ENCODE measurements around the gene SHTN1.

Gene SHTN1

DNA sequence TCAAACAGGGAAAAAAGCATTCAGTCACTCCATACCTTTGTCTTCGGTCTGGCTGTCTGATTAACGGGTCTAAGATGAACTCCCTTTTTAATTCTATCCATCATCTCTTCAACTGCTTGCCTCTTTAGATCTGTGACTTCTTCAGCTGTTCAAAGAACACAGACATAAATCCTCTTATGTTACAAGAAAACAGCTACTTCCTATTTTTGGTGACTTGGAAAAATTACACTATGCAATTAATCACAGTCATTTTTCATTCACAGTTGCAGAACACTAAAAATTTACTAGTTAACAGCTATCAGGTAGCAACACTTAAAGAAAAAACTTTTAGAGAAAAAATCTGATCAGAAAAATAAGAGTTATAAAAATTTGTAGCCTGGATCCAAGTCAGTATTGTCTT lies 89.6 kb downstream of the SHTN1 start:
- no peak for DNase-seq (ENCODE audit: low spot score)

DNA sequence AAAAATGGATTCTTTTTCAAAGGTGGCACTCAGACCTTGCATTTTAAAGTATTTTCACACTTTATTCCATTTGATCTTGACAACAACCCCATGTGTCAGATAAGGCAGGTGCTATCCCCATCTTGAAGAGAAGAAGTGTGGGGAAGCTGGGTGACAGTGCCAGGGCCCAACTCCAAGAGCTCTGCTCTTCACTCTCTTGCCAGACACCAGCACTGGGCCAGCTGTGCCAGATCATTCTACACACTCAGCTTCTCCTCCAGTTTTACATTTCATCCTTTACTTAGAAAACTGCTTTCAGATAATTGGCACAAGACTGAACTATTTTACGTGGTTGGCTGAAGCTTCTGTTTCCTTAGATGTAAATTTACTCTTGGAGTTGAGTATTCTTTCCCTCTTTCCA lies 91.3 kb downstream of the SHTN1 start:
- DNase-seq (ENCODE audit: low spot score) = no peak

DNA sequence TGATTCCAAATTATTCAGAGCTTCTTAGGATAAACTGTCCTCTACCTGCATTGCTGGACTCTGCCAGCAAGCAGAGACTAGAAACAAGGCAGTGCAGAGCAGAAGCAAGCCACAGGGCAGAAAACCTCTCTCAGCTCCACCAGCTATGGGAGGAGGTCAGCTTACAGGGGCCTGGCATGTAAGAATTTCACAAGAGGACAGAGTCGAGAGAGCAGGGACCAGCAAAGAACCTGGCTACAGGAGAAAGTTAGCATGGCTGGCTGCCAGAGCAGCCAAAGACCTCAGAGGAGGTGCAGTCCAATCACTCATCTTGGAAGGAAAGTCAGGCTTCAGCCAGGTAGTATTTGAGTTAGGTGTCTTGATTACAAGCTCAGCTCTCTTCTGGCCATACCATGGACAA lies 92.8 kb downstream of the SHTN1 start:
- no peak for DNase-seq (ENCODE audit: low spot score)

DNA sequence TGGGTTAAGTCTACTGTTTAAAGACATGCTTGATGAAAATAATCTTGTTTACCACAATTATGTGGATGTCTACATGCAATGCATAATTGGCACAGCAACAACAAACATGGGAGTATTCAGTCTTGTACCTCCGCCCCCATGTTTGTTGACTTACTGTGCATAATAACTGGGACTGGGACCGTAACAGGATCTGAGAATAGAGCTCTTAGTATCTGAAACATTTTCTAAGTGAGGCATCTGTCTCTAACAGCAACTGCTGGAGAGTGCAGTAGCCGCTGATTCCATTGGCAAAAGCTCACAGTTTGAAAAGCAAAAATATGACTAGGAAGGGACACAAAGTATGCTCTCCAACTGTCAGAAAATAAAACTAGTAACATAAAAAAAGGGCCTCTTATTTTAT lies 94.1 kb downstream of the SHTN1 start:
- DNase-seq (ENCODE audit: low spot score) = no peak

DNA sequence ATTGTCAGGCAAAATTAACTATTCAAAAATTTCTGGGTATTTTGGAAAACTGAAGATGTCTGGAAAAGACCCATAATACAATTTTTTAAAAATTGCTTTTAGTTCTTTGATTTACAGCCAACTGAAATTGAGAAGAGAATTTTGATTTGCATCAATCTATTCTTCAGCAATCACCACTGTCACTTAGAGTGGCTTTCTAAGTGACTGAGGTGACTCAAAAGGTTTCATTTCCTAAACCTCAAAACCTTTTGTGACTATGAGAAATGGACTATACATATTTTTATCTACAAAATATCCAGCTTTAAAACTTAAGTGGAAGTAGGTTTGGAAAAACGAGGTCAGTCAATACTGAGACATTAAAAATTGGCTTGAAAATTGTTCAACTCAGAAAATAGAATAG lies 95.7 kb downstream of the SHTN1 start:
- no peak for DNase-seq (ENCODE audit: low spot score)

DNA sequence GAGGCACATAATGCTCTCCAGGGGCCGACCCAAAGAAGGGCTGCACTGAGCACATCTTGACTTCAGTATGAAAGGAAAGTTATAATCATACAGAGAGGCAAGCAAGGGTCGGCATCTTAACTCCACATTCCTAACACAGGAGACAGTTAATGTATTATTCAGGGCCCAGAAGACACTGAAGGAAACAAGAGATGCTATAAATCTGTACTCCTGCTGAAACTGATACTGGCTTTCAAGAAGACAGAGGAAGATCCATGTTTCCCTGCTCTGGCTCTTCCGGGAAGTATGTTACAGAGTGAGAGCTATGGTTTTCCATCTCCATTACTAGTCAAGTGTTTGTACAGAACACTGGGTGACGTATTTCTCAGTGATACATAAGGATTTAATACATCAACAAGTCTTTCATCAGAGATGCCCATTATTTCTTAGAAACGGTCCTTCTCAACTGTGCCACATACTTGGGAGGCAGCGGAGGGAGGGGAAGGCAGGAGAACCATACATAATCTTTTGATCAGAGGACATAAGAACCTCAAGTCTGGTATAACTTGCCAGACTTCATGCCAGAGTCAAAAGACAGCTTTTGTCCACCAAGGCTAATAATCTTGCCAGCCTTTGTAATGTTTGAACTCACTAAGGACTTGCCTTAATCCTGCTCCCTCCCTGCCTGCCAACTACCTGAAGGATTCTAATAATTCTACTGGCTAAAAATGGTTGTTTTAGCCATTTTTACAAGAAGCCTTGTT lies 97.6 kb downstream of the SHTN1 start:
- DNase-seq (ENCODE audit: low spot score) = no peak

DNA sequence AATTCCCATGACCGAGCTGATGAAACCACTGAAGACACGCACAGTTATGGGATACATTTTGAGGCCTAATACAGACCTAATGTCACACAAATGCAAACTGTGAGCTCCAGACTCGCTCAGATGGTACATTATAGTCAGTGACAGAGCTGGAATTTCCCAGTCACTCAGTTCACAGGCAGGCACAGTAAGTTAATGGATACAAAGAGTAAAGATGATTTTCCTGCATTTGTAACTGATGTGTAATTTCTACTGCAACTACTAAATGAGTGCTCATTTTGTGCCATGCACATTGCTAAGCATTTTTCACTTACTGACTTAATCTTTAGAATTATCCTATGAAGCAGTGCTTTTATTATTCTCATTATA lies 99.2 kb downstream of the SHTN1 start:
- no peak for DNase-seq (ENCODE audit: low spot score)

DNA sequence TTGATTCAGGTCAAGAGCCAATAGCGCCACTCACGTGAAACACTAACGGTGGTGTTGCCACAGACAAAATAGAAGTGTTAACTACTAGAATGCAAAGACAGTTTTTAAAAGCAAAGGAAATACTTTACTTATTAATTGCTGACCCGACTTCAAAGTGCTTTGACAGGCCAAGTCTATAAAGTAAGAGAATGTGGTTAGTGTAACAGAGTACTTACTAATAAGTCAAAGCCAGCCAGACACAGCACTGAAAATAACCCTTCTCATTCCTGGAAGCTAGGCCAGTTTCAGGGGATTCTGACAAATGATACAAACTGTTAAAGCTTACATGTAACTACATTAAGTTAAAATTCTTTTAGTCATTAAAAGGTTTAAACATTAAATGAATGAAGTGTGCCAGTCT lies 105.4 kb downstream of the SHTN1 start:
- no peak for DNase-seq (ENCODE audit: low spot score)

DNA sequence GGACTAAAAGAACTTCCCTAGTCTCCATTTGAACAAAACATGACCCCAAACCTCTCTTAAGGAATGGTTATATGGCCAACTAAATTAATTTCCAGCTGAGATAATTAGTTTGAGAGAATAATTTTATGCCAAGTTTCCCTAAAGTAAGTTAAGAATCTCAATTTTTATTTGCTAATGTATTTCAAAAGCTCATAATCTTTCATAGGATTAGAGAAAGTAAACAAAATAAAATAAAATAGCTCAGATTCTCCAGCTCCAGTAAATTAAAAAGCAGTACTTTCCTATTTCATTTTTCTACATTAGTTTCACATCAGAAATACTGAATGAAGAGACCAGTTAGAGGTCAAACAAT lies 111.3 kb downstream of the SHTN1 start:
- DNase-seq (ENCODE audit: low spot score) = no peak

DNA sequence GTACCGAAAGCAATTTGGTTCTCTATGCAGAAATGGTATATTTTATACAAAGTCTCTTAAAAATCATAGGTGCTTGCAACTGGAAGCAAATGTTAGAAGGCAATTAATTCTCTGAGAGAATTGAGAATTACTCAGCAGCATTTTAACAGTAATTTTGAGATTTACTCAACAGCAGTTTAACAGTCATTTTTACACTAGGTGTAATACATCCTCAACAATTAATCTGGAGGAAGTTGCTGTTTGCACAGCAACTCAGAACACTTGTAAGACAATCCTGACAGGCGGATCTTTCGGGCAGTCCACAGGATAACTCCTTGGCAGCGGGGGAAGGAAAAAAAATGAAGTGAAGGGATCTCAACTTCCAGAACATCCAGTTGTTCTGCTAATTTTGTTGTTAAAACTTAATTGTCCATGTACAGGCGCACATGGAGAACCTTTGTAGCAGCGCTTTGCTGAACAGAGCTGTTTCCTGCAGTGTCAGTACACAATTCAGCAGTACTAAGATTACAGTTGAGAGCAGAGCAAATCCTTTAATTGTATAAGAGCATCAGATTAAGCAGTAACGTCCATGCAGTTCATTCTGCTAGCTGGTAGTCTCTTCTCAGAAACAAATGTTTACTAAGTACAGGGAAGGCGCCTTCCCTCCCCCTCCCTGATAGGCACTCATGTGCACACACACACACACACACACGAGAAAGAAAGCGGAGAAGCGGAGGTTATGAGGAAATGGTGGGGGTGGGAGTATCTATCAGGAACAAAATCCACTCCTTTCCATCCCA lies 111.9 kb downstream of the SHTN1 start:
- no peak for DNase-seq (ENCODE audit: low spot score)

DNA sequence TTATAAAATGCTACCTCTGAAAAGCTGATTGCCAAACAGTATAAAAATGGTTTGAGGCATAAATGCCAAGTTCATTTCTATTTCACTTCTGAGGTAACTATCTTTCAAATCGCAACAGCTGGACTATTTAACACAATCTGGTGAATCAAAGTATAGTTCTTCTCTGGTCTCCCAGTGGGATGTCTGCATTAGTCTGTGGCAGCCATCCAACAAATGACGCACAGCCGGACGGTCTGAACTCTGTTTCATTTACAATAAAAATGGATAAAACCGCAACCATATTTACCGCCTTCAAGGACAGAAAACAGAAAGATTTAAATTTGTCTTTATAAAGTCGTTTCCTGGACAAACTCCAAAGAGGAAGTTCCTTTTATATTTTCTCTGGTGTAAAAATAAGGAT lies 113.8 kb downstream of the SHTN1 start:
- no peak for DNase-seq (ENCODE audit: low spot score)

DNA sequence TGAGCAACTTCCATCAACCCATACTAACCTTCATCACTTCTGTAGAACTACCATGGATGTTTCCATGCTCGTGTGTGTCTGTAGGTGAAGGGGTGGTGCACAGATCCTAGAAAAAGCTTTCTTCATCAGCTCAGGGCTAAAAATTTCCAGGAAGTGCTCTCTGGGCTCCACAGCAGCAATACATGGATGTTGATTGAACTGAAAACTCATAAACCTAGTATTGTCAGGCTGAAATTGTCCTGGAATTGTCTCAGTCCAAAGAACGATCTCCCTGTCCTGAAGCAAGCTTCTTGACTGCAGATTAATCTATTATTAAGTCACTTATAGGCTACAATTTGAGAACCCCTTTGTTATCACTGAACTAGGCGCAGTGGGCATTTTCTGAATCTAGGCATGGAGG lies 115.9 kb downstream of the SHTN1 start:
- no peak for DNase-seq (ENCODE audit: low spot score)

DNA sequence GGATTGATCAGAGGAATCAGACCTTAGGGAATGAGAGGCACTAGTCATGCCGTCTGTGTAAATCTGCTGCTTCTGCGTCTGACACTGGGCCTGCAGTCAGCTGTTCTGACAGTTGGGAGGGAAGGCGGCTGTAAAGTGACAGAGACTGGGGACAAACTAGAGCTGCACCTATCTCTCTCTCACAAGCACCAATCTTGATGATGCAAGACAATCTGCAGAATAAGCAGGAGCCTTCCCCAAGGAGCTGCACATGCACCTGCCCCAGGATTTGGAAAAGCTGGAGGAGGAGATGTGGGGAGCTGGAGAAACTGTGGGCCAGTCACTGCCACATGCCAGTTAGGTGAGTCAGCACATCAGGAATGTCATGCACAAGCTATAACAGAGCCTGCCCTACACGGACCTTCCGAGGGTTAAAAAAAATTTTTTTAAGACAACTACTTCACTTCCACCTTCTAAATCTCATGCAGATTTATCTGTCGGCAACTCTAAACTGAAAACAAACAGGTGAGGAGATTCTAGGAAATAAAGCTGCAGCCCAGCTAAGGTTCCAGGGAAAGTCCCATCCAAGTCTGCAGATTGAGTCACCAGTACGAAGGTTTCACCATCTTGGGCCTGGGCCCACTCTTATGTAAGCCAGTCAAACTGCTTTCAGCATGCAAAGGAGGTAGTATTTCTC lies 116.5 kb downstream of the SHTN1 start:
- DNase-seq (ENCODE audit: low spot score) = no peak

DNA sequence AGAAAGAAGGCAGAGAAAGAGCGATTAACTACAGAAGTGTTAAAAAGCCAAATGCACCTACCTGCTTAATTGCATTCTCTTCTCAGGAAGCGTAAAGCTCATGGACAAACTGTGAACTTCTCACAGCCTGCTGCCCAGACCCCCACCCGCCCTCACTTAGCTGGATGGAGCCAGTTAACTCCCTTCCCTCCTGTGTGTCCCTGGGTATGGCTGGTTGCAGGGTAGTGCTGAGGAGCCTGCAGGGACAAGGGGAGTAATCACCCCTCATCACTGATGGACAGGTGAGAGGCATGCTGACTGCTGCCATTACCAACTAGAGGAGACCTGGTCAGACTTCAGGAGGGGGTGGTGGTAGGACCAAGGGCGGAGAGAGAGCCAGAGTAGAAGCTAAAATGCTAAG lies 118.2 kb downstream of the SHTN1 start:
- no peak for DNase-seq (ENCODE audit: low spot score)

DNA sequence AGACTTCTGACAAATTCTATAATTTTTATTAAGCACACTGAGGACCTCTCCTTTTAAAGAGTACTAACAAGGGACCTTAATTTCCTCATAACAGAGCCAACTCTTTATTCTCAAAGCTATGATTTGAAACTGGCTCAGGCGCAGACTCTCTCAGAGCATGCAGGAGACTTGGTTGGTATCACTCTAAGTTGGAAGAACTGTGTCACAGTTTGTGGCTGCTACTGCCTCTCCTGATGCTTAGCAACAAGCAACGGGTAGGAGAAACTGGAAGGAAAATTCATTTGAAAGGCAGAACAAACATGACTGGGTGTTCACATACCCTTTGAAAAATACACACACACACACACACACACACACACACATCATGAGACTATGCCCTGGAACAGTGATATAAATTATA lies 122.3 kb downstream of the SHTN1 start:
- DNase-seq (ENCODE audit: low spot score) = no peak

DNA sequence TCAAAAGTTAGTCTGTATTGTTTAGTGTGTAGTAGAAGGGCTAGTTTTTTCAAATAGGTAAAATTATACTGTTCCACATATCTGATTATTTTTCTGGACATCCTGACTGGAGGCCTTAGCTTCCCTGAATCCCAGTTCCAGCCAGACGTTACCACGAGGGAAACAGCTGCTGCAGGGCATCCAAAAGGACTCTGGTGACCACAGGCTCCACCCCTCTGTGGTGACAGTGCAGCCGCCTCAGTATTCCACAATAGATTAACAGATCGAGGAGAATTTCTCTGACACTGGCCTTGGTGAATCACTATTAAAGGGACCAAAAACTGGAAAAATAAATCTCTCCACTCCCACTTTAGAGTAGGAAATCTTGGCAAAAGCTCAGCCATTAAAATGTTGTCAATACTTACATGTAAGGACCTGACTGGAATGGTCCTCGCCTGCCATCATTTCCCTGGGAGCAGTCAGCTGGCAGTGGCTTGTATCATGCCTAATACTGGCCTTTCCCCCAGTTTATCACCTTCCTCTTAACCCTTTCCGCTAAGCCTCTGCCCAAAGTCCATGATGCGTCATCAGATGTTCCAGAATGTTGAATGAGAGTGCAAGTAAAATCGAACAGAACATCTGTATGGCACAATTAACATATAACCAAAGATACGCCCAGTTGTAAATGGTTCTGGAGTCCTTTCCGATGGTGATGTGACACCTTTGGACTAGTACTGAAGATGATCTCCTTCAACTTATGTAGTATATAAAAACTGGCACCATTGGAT lies 124.1 kb downstream of the SHTN1 start:
- no peak for DNase-seq (ENCODE audit: low spot score)

DNA sequence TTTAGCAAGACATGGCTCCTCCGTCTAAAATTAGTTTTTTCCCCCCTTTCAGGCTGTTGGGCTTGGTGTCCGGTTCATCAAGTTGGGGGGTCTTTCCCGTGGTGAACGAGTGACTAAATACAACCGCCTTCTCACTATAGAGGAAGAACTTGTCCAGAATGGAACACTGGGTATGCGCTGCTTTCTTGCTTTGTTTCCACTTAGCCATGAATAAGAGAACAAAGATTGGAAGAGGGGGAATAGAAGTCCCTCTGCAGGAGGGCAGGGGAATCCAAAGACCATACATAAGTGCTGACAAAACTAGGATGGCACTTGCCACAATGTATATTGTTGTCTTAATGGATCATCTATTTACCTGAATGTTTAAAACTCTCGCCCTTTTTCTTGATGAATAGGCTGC lies 125.2 kb downstream of the SHTN1 start:
- no peak for DNase-seq (ENCODE audit: low spot score)

DNA sequence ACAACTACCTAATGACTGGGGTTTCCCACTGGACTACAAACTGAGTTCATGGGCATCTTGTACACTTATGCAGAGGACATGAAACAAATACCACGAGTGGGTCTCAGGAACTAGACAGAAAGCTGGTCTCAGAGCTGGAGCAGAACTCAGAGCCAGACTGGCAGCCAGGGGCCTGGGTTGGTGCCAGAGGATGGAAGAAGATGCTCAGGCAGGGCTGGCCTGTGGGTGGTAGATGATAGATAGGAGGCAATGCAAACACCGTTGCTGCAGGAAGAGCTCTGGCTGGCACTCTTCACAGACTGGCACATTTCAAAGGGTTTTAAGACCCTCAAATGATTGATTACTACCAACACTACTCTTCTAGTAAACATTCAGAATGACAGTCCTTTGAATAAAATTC lies 126.9 kb downstream of the SHTN1 start:
- no peak for DNase-seq (ENCODE audit: low spot score)

DNA sequence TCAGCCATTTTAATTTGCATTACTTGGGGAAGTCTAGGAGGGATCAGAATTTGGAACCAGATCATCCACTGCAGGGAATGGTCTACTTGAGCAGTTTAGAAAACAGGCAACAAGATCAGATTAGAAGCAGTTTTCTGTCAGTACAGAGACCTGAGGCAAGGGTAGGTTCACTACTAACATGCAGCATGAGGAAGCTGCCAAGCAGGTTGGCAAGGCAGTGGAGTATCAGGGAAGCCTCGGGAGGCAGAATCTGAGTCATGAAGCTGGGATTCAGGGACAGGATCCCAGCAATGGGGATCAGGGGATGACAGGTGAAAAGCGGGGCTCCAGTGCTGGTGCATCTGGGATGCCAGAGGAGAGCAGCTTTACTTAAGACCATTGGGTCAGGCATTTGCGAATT lies 127.6 kb downstream of the SHTN1 start:
- no peak for DNase-seq (ENCODE audit: low spot score)

DNA sequence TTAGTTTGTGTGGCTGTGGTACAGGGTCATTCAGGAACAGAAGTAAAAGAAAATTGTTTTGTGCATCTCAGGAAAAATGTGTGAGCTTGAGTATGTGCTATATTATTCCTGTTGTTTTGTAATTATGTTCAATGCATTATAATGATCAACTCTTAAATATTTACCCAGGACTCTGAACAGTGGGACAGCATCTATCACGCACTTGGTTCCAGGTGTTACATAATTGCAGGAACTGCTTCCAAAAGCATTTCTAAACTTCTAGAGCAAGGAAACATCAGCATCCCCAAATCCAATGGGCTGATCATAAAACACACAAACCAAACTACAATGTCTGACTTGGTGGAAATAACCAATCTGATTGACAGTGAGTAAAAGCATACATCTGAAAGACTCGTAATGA lies 129.1 kb downstream of the SHTN1 start:
- DNase-seq (ENCODE audit: low spot score) = no peak

DNA sequence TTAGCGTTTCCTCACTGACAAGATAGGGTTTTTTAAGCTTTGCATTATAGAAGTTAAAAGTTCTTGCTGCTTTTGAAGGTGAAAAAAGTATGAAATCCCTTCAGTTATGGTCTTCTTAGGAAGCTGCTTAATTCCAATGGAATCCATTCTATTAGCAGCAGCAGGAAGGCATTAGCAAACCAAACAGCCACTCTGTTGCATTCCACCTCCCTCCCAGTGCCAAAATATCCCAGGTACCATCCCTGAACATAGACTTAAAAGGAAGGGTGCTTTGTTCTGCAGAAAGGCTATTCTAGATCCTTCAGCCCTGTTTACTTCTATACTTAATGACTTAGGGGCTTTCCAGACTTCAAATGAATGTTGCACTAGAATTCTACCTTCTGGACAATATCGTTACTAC lies 131.9 kb downstream of the SHTN1 start:
- no peak for DNase-seq (ENCODE audit: low spot score)

DNA sequence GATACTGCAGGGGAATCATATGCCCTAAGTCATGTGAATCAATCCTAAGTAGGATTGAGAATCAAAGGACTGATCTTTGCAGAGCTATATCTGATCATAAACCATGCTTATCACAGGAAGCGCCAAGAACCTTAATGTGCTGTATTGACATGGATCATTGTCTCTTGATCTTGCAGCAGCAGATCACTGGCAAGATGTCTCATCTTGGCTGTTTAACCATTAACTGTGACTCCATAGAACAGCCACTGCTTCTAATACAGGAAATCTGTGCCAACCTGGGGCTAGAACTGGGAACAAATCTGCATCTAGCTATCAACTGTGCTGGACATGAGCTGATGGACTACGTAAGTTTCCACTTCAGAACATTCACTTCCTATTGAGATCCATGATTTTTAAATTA lies 134.0 kb downstream of the SHTN1 start:
- no peak for DNase-seq (ENCODE audit: low spot score)

DNA sequence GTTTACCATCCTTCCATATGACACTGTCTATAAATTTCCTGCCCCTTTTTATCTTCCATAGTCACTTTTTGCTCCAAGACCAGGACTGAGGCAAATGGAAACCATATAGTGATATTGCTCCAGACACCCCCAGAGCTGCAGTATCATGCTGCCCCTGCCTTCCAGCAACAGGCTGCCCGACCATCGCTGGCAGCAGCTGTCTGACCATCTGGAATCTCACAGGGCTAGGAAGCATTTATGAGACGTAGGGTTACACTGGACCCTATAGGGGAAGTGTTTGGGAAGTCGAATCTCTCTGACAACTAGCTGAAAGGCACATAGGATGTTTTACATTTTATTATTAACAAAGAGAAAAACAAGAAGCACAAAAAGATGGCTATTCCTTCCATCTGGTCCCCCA lies 136.3 kb downstream of the SHTN1 start:
- no peak for DNase-seq (ENCODE audit: low spot score)
